ENCODE data around the gene LYPLAL1. TPM values are rescaled to one million over a fixed set of nuclear protein-coding genes. Genes with fewer than 3 reads are reported as not detected.

Gene LYPLAL1
- total RNA-seq, 4 donors from 2014 or later: 32.1 to 49.4 (median 39.5) TPM

- intact Hi-C loops (cut with DNase I): no loop called here
- Histone ChIP-seq H3K9me3 (no peaks in the 10 kb centered on the region), H3K27ac (no peak overlapping the region), H3K27me3 (no peaks in the 10 kb centered on the region), H3K36me3 (no peaks in the 10 kb centered on the region), H3K4me3 (replicated peaks in 1 of 3) (no peak overlapping the region), H3K4me1 (no peaks in the 10 kb centered on the region)
- no peak for DNase-seq
- TF ChIP-seq CTCF (IDR thresholded peaks at IDR 0.05) (no peak), POLR2A (IDR thresholded peaks at IDR 0.05) (no peak)
- 83 to 89% methylated on average over 2 of the region's 2 CpGs for WGBS, 2 donors
Observed at GRCh38 chr1:219232890-219233289, 59.2 kb downstream of the LYPLAL1 start.

GRCh38 chr1:219235903-219236481 lies 62.3 kb downstream of the LYPLAL1 start:
- 90 to 92% methylated on average over 2 of the region's 2 CpGs for WGBS, 2 donors
- Histone ChIP-seq H3K4me3 (replicated peaks in 1 of 3) (no peak overlapping the region), H3K36me3 (no peaks in the 10 kb centered on the region), H3K9me3 (no peaks in the 10 kb centered on the region), H3K27ac (no peak overlapping the region), H3K27me3 (no peaks in the 10 kb centered on the region), H3K4me1 (no peaks in the 10 kb centered on the region)
- DNase-seq: no peak
- intact Hi-C loops (cut with DNase I): no loop called here
- no peak for TF ChIP-seq CTCF (IDR thresholded peaks at IDR 0.05)
- no peak for TF ChIP-seq POLR2A (IDR thresholded peaks at IDR 0.05)

GRCh38 chr1:219236933-219237610 lies 63.4 kb downstream of the LYPLAL1 start:
- H3K4me1 ChIP-seq: no peaks in the 10 kb centered on the region
- no peak for DNase-seq
- TF ChIP-seq POLR2A (IDR thresholded peaks at IDR 0.05) (no peak), CTCF (IDR thresholded peaks at IDR 0.05) (no peak)
- no peaks in the 10 kb centered on the region for H3K27me3 ChIP-seq
- intact Hi-C loops (cut with DNase I): no loop called here
- H3K9me3 ChIP-seq: no peaks in the 10 kb centered on the region
- no peak overlapping the region for H3K4me3 ChIP-seq (replicated peaks in 1 of 3)
- WGBS, 2 donors: 93% methylated on average over 5 of the region's 5 CpGs
- H3K36me3 ChIP-seq: no peaks in the 10 kb centered on the region
- no peak overlapping the region for H3K27ac ChIP-seq

GRCh38 chr1:219239518-219239917 lies 65.8 kb downstream of the LYPLAL1 start:
- Histone ChIP-seq H3K4me1 (no peaks in the 10 kb centered on the region), H3K27me3 (no peaks in the 10 kb centered on the region), H3K4me3 (replicated peaks in 1 of 3) (no peak overlapping the region), H3K27ac (no peak overlapping the region), H3K36me3 (no peaks in the 10 kb centered on the region), H3K9me3 (no peaks in the 10 kb centered on the region)
- intact Hi-C loops (cut with DNase I): no loop called here
- TF ChIP-seq POLR2A (IDR thresholded peaks at IDR 0.05) (no peak), CTCF (IDR thresholded peaks at IDR 0.05) (no peak)
- WGBS, 2 donors: 93 to 98% methylated on average over 2 of the region's 2 CpGs
- no peak for DNase-seq

- H3K4me3 ChIP-seq (replicated peaks in 1 of 3): no peak overlapping the region
- H3K27me3 ChIP-seq: no peaks in the 10 kb centered on the region
- intact Hi-C loops (cut with DNase I): no loop called here
- TF ChIP-seq CTCF (IDR thresholded peaks at IDR 0.05): no peak
- no peak for TF ChIP-seq POLR2A (IDR thresholded peaks at IDR 0.05)
- no peak overlapping the region for H3K27ac ChIP-seq
- no peaks in the 10 kb centered on the region for H3K36me3 ChIP-seq
- H3K4me1 ChIP-seq: no peaks in the 10 kb centered on the region
- DNase-seq: no peak
- H3K9me3 ChIP-seq: no peaks in the 10 kb centered on the region
Observed at GRCh38 chr1:219244864-219245263, 71.2 kb downstream of the LYPLAL1 start.

Measured in thyroid gland (tissue), 4 donors.